ENCODE results near the gene IZUMO1. TPM values are rescaled to one million over a fixed set of nuclear protein-coding genes. Genes with fewer than 3 reads are reported as not detected.

IZUMO1 gene
- total RNA-seq, 2 donors from 2014 or later = 1.6 to 14.5 TPM

DNA sequence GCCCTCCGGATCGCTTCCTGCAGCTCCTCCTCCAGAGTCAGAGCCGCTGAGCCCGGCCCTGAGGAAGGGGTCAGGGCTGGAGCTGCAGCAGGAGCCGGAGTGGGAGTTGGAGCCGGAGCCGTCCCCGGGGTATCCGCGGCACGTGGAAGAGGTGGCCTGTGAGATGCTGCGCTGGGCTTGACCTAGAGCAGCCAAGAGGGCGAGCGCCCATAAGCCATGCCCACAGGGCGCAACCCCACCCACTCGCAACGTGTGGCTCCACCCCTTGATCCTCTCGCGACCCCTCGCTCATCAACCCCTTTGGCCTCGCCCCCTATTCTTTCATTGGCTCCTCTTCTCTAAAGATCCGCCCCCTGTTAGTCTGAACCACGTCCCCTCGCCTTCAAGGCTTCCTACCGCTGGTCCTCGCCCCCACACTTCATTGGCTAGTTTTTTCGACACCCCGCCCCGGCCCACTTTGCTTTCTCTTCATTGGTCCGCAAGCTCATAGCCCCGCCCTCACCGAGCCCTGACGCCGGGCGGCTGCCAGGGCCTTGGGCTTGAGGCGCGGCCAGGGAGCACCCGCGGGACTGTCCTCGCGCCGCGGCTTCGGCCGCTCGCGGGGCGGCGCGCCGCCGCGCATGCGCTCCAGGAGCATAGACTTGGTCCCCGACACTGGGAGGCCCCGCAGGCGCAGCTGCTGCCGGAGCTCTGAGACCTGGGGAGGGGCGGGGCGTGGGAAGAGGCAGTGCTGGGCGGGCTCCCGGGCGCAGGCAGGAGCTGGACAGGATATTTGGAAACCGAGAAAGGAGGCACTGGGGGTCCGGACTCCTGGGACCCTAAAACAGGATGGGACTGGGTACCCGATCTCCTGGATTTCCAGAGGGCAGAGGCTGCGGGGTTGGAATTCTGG lies 32.6 kb downstream of the IZUMO1 start:
- Histone ChIP-seq H3K9me3 (no peaks in the 10 kb centered on the region), H3K27ac (peak overlapping the region; percentile 11 to 86 (median 78)), H3K36me3 (replicated peaks in 1 of 2; ENCODE audit: insufficient read depth in 1 of 2, low read depth in 2 of 2) (no peaks in the 10 kb centered on the region), H3K4me3 (peak overlapping the region; percentile 2 to 48), H3K4me1 (peaks cover 34% of the 10 kb centered on the region), H3K27me3 (no peaks in the 10 kb centered on the region)
- ATAC-seq = peak; percentile 95
- WGBS, 2 donors = 0 to 1% methylated on average over 28 to 61 of the region's 67 CpGs
- DNase-seq = peak; percentile 99
- intact Hi-C loops (cut with DNase I) = no loop called here
- TF ChIP-seq, protein P1, sequence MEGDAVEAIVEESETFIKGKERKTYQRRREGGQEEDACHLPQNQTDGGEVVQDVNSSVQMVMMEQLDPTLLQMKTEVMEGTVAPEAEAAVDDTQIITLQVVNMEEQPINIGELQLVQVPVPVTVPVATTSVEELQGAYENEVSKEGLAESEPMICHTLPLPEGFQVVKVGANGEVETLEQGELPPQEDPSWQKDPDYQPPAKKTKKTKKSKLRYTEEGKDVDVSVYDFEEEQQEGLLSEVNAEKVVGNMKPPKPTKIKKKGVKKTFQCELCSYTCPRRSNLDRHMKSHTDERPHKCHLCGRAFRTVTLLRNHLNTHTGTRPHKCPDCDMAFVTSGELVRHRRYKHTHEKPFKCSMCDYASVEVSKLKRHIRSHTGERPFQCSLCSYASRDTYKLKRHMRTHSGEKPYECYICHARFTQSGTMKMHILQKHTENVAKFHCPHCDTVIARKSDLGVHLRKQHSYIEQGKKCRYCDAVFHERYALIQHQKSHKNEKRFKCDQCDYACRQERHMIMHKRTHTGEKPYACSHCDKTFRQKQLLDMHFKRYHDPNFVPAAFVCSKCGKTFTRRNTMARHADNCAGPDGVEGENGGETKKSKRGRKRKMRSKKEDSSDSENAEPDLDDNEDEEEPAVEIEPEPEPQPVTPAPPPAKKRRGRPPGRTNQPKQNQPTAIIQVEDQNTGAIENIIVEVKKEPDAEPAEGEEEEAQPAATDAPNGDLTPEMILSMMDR (IDR thresholded peaks at IDR 0.05) = peak in 1 of 7 experiments; percentile 23
- TF ChIP-seq POLR2A (IDR thresholded peaks at IDR 0.05) = peak in 2 of 3 donors; percentile 41 to 45

DNA sequence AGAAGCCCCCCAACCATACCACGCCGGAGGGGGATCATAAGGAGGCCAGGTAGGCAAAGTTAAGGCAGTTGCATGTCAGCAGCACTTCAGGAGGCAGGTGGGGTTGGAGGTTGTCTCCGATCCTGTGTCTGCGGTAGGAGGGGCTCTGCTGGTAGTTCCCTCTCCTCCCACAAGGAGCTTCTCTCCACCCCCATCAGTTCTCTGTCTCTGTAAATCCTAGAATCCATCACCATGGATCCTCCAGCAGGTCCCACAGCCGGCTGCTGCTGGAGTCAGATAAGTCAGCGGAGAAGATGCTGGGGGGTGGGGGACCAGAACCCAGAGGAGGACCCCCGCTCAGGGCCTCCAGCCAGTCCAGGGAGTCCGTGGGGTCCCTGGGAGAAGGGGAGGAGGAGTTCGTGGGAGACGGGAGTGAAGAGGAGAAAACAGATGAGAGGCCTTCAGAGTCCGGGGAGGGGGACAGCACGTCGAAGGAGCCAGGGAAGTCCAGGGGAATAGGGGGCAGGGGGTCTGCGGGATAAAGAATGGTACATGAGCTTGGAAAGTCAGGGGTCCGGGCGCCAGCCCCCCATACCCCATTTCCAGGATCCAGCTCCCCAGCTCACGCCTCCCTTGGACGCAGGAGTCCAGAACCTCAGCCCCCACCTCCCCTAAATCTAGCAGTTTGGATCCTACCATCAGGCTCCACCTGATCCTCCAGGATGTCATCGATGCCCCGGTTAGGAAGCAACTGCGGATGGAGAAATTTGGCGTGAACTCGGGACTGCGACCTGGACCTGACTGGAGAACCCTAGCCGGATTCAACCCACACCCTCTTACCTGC lies 33.5 kb downstream of the IZUMO1 start:
- peak in 1 of 4 donors; percentile 22 for DNase-seq
- no peaks in the 10 kb centered on the region for H3K36me3 ChIP-seq (replicated peaks in 1 of 2; ENCODE audit: insufficient read depth in 1 of 2, low read depth in 2 of 2)
- WGBS, 2 donors = 21 to 24% methylated on average over 21 to 23 of the region's 25 CpGs
- intact Hi-C loops (cut with DNase I) = no loop called here
- ATAC-seq = no peak
- H3K4me1 ChIP-seq = peaks cover 34% of the 10 kb centered on the region
- no peaks in the 10 kb centered on the region for H3K27me3 ChIP-seq
- H3K27ac ChIP-seq = peak overlapping the region in 3 of 4 donors; percentile 8 to 84 (median 72)
- peak overlapping the region; percentile 2 to 48 for H3K4me3 ChIP-seq
- H3K9me3 ChIP-seq = no peaks in the 10 kb centered on the region
- TF ChIP-seq, protein P1 (IDR thresholded peaks at IDR 0.05) = peak in 1 of 7 experiments; percentile 8
- TF ChIP-seq POLR2A (IDR thresholded peaks at IDR 0.05) = no peak

DNA sequence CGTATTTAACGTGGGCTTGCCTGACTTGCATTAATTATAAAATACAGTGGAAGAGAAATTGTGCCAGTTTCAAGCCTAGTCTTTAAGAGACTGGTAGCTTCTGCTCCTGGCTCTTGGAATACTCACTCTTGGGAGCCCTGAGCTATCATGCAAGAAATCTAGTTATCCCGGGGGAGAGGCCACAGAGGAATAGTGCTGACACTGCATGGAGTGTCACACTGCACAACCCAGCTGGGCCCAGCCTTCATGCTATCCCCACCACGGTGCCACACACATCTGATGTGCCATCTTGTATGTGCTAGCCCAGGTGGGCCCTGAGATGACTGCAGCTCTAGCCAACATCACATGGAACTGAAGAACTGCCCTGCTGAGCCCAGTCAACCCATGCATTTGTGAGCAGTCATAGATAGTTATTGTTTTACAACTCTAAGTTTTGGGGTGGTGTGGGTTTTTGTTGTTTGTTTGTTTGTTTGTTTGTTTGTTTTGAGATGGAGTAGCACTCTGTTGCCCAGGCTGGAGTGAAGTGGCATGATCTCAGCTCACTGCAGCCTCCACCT lies 35.5 kb downstream of the IZUMO1 start:
- H3K4me3 ChIP-seq = no peak overlapping the region
- TF ChIP-seq POLR2A (IDR thresholded peaks at IDR 0.05) = no peak
- TF ChIP-seq, protein P1 (IDR thresholded peaks at IDR 0.05) = no peak
- ATAC-seq (no peak), DNase-seq (no peak)
- H3K36me3 ChIP-seq (replicated peaks in 1 of 2; ENCODE audit: insufficient read depth in 1 of 2, low read depth in 2 of 2) = no peaks in the 10 kb centered on the region
- no peaks in the 10 kb centered on the region for H3K9me3 ChIP-seq
- H3K27ac ChIP-seq = no peak overlapping the region
- 83 to 93% methylated on average over 4 of the region's 4 CpGs for WGBS, 2 donors
- peaks cover 25% of the 10 kb centered on the region for H3K4me1 ChIP-seq
- intact Hi-C loops (cut with DNase I) = no loop called here
- no peaks in the 10 kb centered on the region for H3K27me3 ChIP-seq

DNA sequence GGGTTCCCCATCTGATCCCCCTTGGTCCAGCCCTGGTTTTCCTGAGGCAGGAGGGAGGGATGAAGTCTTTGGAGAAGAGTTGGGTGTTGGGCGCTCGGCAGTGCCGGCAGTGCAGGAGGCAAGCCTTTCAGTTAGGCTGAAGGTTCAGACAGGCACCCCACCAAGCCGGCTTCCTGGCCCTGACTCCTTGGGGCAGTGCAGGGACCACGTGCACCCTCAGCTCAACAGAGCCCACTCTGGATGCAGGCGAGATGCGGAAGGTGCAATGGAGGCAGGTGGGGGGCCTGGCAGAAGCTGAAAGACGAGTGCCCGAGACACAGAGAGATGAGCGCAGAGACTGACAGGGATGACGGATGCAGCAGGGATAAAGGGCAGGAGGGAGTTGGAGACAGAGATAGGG lies 38.2 kb downstream of the IZUMO1 start:
- no peak for ATAC-seq
- 64 to 71% methylated on average over 11 of the region's 11 CpGs for WGBS, 2 donors
- no peak overlapping the region for H3K27ac ChIP-seq
- no peak for DNase-seq
- TF ChIP-seq, protein P1 (IDR thresholded peaks at IDR 0.05) = no peak
- no peak for TF ChIP-seq POLR2A (IDR thresholded peaks at IDR 0.05)
- no peaks in the 10 kb centered on the region for H3K36me3 ChIP-seq (replicated peaks in 1 of 2; ENCODE audit: insufficient read depth in 1 of 2, low read depth in 2 of 2)
- no peaks in the 10 kb centered on the region for H3K9me3 ChIP-seq
- H3K27me3 ChIP-seq = no peaks in the 10 kb centered on the region
- intact Hi-C loops (cut with DNase I) = no loop called here
- peaks cover 5% of the 10 kb centered on the region for H3K4me1 ChIP-seq
- H3K4me3 ChIP-seq = no peak overlapping the region
